ENCODE measurements around the gene GLB1L2.

Gene GLB1L2

GRCh38 chr11:134389464-134390180, 57.8 kb downstream of the GLB1L2 start:
- DNase-seq: no peak

GRCh38 chr11:134390706-134391569, 59.1 kb downstream of the GLB1L2 start:
- no peak for DNase-seq

- no peak for DNase-seq
These were observed 59.9 kb downstream of the GLB1L2 start for GRCh38 chr11:134391656-134392055.

GRCh38 chr11:134392953-134393615, 61.3 kb downstream of the GLB1L2 start:
- no peak for DNase-seq

DNA sequence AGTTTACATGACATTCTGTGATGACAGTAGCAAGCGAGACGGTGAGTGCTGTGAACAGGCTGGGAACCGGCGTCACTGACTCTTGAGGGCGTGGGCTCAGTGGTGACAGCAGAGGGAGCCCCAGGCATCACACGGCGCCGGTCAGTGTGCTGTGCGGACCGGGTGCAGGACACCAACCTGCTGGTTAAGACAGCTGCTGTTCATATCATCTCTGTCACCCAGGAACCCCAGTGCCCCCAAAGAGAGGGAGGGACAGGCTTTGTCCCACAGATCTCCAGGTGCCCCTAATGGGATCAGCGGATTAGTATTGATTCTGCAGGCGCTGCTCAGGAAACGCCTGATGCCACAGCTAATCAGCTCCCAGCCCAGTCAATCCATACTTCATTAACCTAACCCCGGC, 61.9 kb downstream of the GLB1L2 start:
- DNase-seq: no peak

DNA sequence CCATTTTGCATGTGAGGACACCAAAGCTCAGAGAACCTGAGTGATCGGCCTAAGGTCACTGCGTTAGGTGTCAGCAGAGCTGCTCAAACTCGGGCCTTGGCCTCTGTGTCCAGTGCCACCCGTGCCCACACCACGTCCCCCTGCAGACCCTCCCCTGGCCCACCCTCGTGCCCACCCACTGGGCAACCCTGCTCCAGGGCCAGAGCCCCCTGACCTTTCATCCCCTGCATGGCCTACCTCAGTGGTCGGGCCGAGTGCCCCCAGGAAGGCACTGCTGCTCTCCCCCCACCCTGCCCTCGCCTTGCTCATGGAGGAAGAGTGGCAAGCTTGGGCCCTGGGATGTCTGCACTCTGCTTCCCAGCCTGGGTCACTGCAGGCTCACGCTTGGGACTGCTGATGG, 62.5 kb downstream of the GLB1L2 start:
- no peak for DNase-seq

GRCh38 chr11:134395002-134395401, 63.2 kb downstream of the GLB1L2 start:
- no peak for DNase-seq

DNA sequence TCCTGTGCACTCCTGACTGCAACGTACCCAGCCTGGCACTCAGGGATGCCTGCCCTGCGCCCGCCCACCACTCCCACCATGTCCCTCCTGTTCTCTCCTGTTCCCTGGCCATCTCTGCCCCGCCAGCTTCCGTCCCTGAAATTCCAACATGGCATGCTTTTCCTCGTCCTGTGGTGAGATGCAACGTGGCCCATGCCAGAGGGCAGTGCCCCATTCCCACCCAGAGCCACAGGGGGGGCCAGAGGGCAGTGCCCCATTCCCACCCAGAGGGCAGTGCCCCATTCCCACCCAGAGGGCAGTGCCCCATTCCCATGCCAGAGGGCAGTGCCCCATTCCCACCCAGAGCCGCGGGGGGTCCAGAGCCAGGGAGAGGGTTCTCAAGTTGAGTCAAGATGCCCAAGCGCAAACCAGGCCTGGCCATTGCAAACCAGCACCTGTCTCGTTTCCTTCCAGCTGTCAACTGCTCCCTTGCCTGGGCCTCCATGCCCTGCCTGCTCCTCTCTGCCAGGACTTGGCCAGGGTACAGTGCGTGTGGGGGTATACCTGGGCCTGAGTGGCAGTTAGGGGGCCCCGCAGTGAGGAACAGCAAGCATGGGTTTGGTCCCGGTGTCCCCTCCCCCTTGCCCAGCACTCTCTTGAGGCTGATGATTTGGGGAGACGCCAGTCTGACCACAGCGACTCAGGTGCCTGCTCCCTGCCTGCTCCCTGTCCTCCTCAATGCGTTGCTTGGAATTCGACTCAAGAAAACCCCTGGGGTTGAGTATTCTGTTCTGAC, 65.7 kb downstream of the GLB1L2 start:
- no peak for DNase-seq

DNA sequence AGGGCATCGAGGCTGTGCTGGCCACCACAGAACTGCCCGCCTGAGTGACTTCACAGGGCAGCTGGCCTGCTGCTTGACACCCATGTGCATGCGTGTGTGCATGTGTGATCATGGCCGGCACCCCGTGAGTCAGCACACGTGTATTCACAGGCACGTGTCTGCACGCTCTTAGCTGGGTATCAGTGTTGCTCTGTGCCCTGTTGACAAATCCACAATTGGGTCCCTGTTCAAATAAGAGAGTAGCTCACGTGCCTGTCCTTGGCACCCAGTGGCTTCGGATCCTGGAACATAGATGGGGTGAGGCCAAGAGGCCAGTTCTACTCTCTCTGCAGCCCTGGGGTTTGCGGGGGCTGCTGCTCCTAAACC, 66.3 kb downstream of the GLB1L2 start:
- DNase-seq: no peak

DNA sequence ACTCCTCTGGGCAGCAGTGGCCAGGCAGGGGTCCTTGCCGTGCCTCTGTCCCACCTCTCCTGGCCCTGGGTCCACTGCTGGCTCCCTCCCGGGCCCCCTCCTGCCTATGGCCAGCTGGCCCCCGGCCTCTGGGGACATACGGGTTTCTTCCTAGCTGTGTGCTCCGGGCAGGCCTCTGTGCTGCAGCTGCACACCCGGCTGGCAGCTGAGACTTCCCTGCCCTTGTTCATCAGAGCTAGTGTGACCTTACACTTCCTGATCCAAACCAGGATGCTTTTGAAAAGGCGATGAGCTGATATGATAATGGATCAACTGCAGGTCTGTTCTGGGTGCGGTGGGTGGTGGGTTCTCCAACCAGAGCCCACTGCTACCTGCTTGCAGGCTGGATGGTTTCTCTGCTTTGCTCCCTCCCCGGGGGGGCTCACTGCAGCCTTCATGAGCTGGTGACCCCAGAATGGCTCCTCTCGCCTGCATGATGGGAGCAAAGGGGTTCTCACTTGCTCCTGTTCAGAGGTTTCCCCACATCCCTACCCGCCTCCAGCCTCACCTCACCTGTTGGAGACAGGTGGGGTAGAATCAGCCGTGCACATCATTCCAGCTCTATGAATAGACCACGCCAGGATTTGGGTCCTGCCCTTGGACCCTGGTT, 67.0 kb downstream of the GLB1L2 start:
- no peak for DNase-seq

DNA sequence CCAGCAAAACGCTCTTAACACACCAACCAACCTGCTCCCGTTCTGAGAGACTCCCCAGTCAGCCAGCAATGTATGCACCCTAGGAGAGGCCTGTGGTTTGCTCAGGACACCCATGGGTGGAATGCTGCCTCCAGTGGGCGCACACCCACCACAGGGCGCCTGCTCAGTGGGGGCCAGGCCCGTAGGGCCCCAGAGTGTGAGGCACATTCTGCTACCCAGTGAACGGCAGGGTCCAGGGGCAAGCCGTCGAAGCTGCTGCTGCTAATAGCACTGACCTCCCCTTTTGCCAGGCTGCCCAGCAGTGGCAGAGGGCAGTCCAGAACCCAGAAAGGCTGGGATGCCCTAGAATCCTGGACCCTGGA, 67.5 kb downstream of the GLB1L2 start:
- no peak for DNase-seq

- DNase-seq: no peak
These were observed 68.2 kb downstream of the GLB1L2 start for GRCh38 chr11:134399996-134400395.

DNA sequence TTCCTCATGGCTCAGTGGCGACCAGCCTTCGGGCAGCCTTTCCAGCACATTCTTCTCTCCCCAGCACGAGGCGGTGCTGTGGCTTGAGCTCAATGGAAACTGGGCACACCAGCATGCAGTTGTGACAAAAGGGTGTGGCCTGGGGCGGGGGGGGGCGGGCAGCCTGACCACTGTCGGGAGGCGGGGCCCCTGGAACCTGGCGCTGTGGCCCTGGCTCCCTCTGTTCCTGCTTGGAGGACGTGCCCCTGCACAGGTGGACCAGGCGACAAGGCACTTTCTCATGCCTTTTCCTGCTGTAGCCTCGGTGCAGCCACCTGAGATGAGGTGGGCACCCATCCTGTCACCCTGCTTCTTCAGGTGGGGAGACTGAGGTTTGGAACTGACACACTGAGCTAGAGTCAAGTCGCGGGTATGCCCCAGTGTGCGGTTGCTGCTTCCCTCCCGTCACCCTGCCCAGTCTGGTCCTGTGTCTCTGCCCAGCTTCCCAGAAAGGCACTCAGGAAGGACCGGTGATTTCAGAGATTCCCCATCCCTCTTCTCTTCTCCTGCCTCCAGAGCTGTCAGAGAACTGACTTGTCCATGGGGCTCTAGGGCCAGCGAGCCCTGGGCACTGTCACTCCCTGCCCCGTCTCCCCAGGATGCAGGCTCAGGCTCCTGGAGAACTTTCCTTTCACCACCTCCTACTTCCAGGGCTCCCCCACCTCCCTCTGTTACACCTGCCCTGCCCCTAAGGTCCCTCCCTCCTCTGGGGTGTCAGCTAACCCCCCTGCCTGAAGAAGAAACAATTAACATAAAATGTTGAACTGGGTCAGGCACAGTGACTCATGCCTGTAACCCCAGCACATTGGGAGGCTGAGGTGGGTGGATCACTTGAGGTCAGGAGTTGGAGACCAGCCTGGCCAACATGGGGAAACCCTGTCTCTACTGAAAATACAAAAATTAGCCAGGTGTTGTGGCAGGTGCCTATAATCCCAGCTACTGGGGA, 70.3 kb downstream of the GLB1L2 start:
- DNase-seq: no peak

DNA sequence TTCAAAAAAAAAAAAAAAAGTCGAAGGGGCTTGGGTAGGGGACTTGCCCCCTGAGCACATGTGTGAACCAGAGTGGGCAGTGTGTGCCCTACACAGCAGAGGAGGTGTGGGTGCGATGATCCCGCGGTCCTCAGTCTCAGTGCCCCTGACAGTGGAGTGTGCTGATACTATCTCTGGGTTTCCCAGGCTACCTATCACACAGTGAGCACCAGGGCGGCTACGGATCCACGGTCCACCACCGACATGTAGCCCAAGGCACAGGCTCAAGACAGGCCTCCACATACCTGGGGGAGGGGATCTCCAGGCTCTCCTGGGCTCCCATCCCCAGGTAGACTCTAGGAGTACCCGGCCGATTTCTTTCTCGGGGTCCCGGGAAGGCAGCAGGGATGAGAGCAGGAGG, 71.1 kb downstream of the GLB1L2 start:
- no peak for DNase-seq

DNA sequence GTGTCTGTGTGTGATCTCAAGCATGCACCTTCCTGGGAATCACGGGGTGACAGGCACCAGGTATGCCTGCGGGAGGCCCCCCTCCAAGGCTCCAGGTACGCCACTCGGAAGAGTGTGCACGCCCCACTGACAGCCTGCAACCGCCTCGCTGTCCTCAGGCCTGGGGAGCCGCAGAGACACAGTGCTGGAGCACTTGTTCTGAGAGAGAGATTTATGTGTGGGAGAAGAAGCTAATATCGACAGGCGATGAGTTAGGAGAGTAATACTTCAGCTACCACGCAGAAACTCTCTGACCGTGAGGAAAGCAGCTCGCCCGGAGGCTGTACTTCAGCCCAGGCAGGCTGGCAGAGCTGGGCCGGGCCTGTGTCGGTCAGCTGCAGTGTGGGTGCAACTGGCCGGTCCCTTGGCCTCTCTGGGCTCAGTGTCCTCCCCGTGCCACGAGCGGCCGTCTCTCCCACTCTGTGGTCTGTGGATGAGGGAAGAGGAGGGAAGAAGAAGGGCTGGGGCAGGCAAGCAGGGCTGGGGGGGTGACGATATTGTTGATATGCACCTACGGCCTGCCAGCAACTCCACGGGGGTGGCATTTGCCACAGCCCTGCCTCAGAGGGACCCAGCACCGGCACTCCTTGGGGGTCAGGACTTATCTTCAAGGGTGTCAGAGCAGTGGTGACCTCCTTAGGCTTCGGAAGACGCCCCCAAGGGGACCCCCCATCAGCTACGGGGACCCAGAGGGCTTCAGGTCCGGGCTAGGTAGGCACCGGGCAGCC, 73.0 kb downstream of the GLB1L2 start:
- DNase-seq: no peak

DNA sequence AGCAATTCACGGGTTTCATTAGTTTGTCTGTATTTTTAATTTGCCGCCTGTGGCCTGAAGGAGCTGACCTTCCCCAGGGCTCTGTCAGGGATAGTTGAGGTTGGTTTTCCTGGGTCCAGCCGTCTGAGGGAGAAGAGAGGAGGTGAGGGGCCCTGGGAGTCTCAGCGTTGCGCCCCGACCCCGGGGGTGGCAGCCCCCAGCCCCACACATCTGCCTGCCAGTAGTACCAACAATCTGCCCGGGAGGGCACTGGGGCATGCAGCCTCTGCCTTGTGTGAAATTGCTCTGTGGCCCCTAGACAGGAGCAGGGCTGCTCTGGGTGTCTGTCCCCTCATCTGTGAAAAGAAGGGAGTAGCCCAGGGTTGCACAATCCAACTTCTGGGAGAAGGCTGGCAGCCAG, 73.6 kb downstream of the GLB1L2 start:
- DNase-seq: no peak

GRCh38 chr11:134405841-134406240, 74.1 kb downstream of the GLB1L2 start:
- no peak for DNase-seq

DNA sequence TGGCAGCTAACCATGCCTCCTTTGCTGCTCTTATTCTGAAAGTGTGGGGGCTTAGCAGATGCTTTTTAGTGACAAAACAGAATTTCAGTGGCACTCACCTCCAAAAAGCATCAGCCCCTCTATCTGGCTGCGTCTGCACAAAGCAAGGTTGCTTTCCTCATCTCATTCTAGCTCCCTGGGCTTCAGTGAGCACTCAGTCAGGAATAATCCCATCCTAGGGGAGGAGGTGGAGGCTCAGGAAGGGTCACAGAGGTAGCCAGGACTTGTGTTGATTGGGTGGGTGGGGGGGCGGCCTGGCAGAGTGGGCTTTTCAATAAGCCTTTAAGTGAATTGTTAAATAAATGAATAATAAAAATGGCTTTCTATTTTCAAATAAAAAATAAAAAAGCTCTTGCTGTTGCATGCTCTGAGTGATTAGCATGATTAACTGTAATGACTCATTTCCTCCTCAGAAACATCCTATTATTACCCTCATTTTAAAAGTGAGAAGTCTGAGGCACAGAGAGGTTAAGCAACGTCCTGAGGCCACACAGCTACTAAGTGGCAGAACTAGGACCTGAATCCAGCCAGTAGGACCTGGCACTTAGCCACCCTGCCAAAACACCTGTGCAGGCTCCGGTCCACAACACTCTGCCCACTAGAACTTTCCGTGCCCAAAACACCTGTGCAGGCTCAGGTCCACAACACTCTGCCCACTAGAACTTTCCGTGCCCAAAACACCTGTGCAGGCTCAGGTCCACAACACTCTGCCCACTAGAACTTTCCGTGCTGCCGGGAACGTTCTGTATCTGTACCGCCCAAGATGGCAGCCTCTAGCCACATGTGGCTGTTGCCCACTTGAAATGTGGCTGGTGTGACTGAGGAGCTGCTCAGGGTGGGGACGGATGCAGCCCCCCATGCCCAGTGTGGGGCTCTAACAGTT, 74.7 kb downstream of the GLB1L2 start:
- no peak for DNase-seq

DNA sequence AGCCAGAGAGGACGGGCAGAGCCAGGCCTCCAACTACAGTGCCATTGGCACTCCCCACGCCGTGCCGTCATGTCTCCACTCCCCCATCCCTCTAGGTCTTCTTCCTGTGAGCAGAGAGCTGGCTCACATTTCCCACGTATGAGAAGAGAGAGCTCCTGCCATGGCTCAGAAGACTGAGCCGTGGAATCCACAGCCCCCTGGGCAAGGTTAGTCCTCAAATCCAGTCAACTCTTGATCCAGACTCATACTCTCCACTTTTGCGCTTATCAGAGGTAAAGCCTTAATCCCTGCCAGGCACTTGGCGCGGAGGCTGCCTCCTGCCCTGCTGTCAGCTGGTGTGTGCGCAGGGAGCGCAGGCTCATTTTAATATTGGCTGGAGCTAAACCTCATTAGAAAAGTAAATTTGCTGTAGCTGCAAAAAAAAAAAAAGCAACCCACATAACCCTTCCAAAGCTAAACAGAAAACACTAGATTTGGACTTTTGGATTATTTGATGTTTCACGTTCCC, 75.6 kb downstream of the GLB1L2 start:
- DNase-seq: no peak
